Skeletal muscle cell (primary cell): Measurements from ENCODE around the gene PTGER4.

Experiments used
- DNase-seq: peaks from one replicate; pipeline ENCODE4 v3.0.0-alpha.2; 2010; ENCODE audit warnings: low read depth
- H3K4me3 ChIP-seq: 2 replicates; pipeline ENCODE4 v1.5.1; 2011; ENCODE audit warnings: low read depth, mild to moderate bottlenecking, control low read depth, low read length, moderate library complexity

PTGER4 gene

GRCh38 chr5:40736103-40736875 lies 56.6 kb downstream of the PTGER4 start:
- no peak for DNase-seq
- H3K4me3 ChIP-seq = no peak overlapping the region

- H3K4me3 ChIP-seq = no peak overlapping the region
- no peak for DNase-seq
Observed at GRCh38 chr5:40738502-40738901, 58.8 kb downstream of the PTGER4 start.
